ENCODE data around the gene PLEKHM2. TPM values are rescaled to one million over a fixed set of nuclear protein-coding genes. Genes with fewer than 3 reads are reported as not detected.

The PLEKHM2 gene
- total RNA-seq, 1 donor from 2014 or later: 16.7 TPM

DNA sequence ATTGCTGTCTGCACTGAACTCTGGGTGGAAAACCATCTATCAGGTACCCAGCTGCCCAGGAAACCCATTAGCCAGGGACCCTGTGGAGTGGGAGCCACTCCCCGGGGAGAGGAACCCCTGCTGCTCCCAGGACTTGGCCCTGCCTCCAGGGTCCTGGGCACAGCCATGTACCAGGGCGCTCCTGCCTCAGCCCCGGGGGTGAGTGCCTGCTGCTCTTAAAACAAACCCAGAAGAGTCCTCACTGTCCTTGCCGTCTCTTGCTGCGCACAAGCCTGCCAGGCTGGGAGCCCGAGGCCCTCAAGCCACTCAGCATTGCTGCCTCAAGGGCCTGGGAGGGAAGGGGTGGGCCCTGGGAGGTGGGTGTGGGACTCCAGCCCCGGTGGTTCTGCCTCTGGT, 48.6 kb downstream of the PLEKHM2 start:
- peaks cover 2% of the 10 kb centered on the region for H3K27me3 Mint-ChIP-seq (ENCODE audit: insufficient read depth, low read depth)

DNA sequence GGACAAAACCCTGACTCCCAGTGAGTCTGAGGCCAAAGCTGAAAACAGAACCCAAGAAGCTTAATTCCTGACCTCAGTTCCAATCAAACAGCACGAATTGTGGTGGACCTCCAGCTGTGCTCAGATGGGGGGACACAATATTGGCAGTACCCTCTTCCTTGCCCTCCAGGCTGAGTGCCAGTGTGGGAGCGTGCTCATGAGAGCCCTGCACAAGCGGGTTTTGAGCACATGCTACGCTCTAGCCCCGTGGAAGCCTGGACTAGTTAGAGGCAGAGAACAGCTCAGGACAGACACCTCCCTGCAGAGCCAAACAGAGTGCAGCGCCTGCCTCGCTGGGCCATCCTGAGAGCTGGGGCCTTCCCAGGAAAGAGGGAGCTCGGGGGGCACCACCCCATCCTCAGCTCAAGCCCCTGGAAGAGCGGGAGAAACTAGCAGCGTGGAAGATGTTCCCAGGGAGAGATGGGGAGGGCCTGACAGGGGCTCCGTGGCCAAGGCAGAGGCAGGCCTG, 49.2 kb downstream of the PLEKHM2 start:
- no peaks in the 10 kb centered on the region for H3K9me3 ChIP-seq (ENCODE audit: low read depth)

More for the DNA sequence above, 48.6 kb downstream of the PLEKHM2 start:
- Histone ChIP-seq H3K9me3 (ENCODE audit: low read depth) (no peaks in the 10 kb centered on the region), H3K79me2 (ENCODE audit: low read depth) (no peaks in the 10 kb centered on the region), H4K20me1 (ENCODE audit: low read depth) (no peaks in the 10 kb centered on the region), H3K9ac (no peak overlapping the region), H3K4me2 (no peak overlapping the region), H3K4me3 (no peak overlapping the region), H3K4me1 (no peaks in the 10 kb centered on the region), H3F3A (ENCODE audit: low read depth) (no peaks in the 10 kb centered on the region), H3K27me3 (no peaks in the 10 kb centered on the region), H3K36me3 (no peaks in the 10 kb centered on the region), H2AFZ (replicated peaks) (no peak overlapping the region), H3K27ac (no peak overlapping the region)
- no peak for DNase-seq (ENCODE audit: low spot score)
- TF ChIP-seq EZH2 (IDR thresholded peaks at IDR 0.05): no peak
- TF ChIP-seq EZH2phosphoT487 (IDR thresholded peaks at IDR 0.05): no peak
- TF ChIP-seq CTCF (IDR thresholded peaks at IDR 0.05): no peak
- no peak overlapping the region for H3K27ac Mint-ChIP-seq
- H3K4me3 Mint-ChIP-seq: no peak overlapping the region
- H3K36me3 Mint-ChIP-seq: peaks cover 10% of the 10 kb centered on the region
- no peaks in the 10 kb centered on the region for H3K9me3 Mint-ChIP-seq
- H3K4me1 Mint-ChIP-seq: peaks cover 5% of the 10 kb centered on the region

GRCh38 chr1:15733726-15734226, 49.7 kb downstream of the PLEKHM2 start:
- no peak overlapping the region for H2AFZ ChIP-seq (replicated peaks)
- Mint-ChIP-seq H3K36me3 (peaks cover 7% of the 10 kb centered on the region), H3K4me3 (no peak overlapping the region), H3K27ac (no peak overlapping the region), H3K9me3 (no peaks in the 10 kb centered on the region), H3K27me3 (ENCODE audit: insufficient read depth, low read depth) (peaks cover 5% of the 10 kb centered on the region), H3K4me1 (peaks cover 14% of the 10 kb centered on the region)
- no peak for DNase-seq (ENCODE audit: low spot score)
- TF ChIP-seq EZH2 (IDR thresholded peaks at IDR 0.05) (no peak), EZH2phosphoT487 (IDR thresholded peaks at IDR 0.05) (no peak), CTCF (IDR thresholded peaks at IDR 0.05) (no peak)
- no peaks in the 10 kb centered on the region for H3K36me3 ChIP-seq
- no peak overlapping the region for H3K9ac ChIP-seq
- H3K79me2 ChIP-seq (ENCODE audit: low read depth): no peaks in the 10 kb centered on the region
- H3K4me3 ChIP-seq: no peak overlapping the region
- H3F3A ChIP-seq (ENCODE audit: low read depth): no peaks in the 10 kb centered on the region
- no peak overlapping the region for H3K4me2 ChIP-seq
- no peaks in the 10 kb centered on the region for H3K9me3 ChIP-seq (ENCODE audit: low read depth)
- H3K4me1 ChIP-seq: no peaks in the 10 kb centered on the region
- H4K20me1 ChIP-seq (ENCODE audit: low read depth): no peaks in the 10 kb centered on the region
- no peaks in the 10 kb centered on the region for H3K27me3 ChIP-seq
- H3K27ac ChIP-seq: no peak overlapping the region

More for the DNA sequence above, 49.2 kb downstream of the PLEKHM2 start:
- Mint-ChIP-seq H3K9me3 (no peaks in the 10 kb centered on the region), H3K27me3 (ENCODE audit: insufficient read depth, low read depth) (peaks cover 2% of the 10 kb centered on the region), H3K4me3 (no peak overlapping the region), H3K27ac (no peak overlapping the region), H3K36me3 (peaks cover 7% of the 10 kb centered on the region), H3K4me1 (peaks cover 9% of the 10 kb centered on the region)
- Histone ChIP-seq H3K27me3 (no peaks in the 10 kb centered on the region), H3K27ac (no peak overlapping the region), H3K9ac (no peak overlapping the region), H3F3A (ENCODE audit: low read depth) (no peaks in the 10 kb centered on the region), H4K20me1 (ENCODE audit: low read depth) (no peaks in the 10 kb centered on the region), H3K79me2 (ENCODE audit: low read depth) (no peaks in the 10 kb centered on the region), H3K4me2 (no peak overlapping the region), H2AFZ (replicated peaks) (no peak overlapping the region), H3K4me1 (no peaks in the 10 kb centered on the region), H3K4me3 (no peak overlapping the region), H3K36me3 (no peaks in the 10 kb centered on the region)
- TF ChIP-seq CTCF (IDR thresholded peaks at IDR 0.05) (no peak), EZH2phosphoT487 (IDR thresholded peaks at IDR 0.05) (no peak), EZH2 (IDR thresholded peaks at IDR 0.05) (no peak)
- no peak for DNase-seq (ENCODE audit: low spot score)
